Bone marrow (tissue), 2 donors: ENCODE results near the gene P2RX4.
"Not testable (repeated sequence)": the region's sequence is repeated elsewhere in the genome, so short reads cannot be mapped to it uniquely, and the experiment has no call there.

ENCODE experiments used
- DNase-seq, 2 donors: peaks; one replicate each; lab custom pipeline; 2025; lab: John Stamatoyannopoulos, UW

The P2RX4 gene

GRCh38 chr12:121189131-121189530, 20.8 kb upstream of the P2RX4 start:
- DNase-seq: no peak

GRCh38 chr12:121189619-121190155, 20.2 kb upstream of the P2RX4 start:
- no peak for DNase-seq

GRCh38 chr12:121190523-121191031, 19.4 kb upstream of the P2RX4 start:
- DNase-seq: no peak

GRCh38 chr12:121191151-121191550, 18.8 kb upstream of the P2RX4 start:
- no peak for DNase-seq

GRCh38 chr12:121196902-121197301, 13.0 kb upstream of the P2RX4 start:
- DNase-seq: peak; percentile 4 to 95

- DNase-seq: no peak
Measured at GRCh38 chr12:121198949-121199348, 11.0 kb upstream of the P2RX4 start.

GRCh38 chr12:121201140-121201539, 8.8 kb upstream of the P2RX4 start:
- DNase-seq: not testable (repeated sequence)

GRCh38 chr12:121202407-121203355, 7.2 kb upstream of the P2RX4 start:
- no peak for DNase-seq

- DNase-seq: no peak
Measured at GRCh38 chr12:121203482-121203881, 6.4 kb upstream of the P2RX4 start.

- no peak for DNase-seq
Measured at GRCh38 chr12:121205491-121205890, 4.4 kb upstream of the P2RX4 start.

- not testable (repeated sequence) for DNase-seq
Measured at GRCh38 chr12:121208571-121208970, 1.4 kb upstream of the P2RX4 start.

- no peak for DNase-seq
Measured at GRCh38 chr12:121209221-121209620, 708 bp upstream of the P2RX4 start.

- DNase-seq: no peak
Measured at GRCh38 chr12:121212875-121213274, 2.9 kb downstream of the P2RX4 start.

GRCh38 chr12:121214166-121214777, 4.3 kb downstream of the P2RX4 start:
- DNase-seq: peak in 1 of 2 donors; percentile 68

- DNase-seq: peak; percentile 17 to 55
Measured at GRCh38 chr12:121214855-121215745, 5.2 kb downstream of the P2RX4 start.

GRCh38 chr12:121216102-121216501, 6.2 kb downstream of the P2RX4 start:
- DNase-seq: no peak

- DNase-seq: no peak
Measured at GRCh38 chr12:121217063-121217462, 7.1 kb downstream of the P2RX4 start.

GRCh38 chr12:121217761-121218160, 7.8 kb downstream of the P2RX4 start:
- no peak for DNase-seq

GRCh38 chr12:121218588-121219352, 8.8 kb downstream of the P2RX4 start:
- DNase-seq: no peak

GRCh38 chr12:121219353-121219986, 9.5 kb downstream of the P2RX4 start:
- DNase-seq: no peak
